Stimulated activated CD4-positive, alpha-beta T cell treated with anti-CD3 and anti-CD28 coated beads, Interleukin-4, amount 100 ng/mL, for 4 hours (primary cell): ENCODE data around the gene TRAPPC10.

ENCODE experiments used
- DNase-seq, 2 experiments: peaks; one replicate each; pipeline ENCODE4 v3.0.0-alpha.2; 2020

The TRAPPC10 gene

DNA sequence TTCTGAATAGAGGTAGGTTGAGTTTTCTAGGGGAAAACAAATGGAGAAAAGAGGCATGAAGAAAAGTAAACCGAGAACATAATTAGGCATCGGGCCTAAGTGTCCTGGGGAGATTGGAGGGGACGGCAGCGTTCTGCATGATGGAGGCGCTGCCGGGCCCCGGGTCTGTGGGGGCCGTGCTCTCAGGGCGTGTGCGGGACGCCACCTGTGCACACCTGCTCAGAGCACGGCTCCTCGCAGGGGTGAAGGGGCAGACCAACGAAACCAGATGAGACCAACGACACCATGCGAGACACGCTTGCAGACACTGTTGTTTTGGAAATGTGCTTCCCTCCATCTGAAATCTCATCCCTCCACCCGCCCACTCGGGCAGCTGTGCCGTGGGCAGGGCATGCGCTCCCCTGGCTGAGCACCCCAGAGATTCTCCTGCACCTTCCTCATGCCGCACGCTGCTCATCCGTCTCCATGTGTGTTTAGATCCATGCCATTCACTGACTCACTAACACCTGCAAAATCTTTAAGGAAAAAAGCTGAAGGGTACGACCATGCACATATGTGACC lies 28.2 kb upstream of the TRAPPC10 start:
- no peak for DNase-seq

GRCh38 chr21:43984905-43985689 lies 27.0 kb upstream of the TRAPPC10 start:
- DNase-seq = no peak

- DNase-seq = no peak
Observed at GRCh38 chr21:43985690-43986251, 26.3 kb upstream of the TRAPPC10 start.

DNA sequence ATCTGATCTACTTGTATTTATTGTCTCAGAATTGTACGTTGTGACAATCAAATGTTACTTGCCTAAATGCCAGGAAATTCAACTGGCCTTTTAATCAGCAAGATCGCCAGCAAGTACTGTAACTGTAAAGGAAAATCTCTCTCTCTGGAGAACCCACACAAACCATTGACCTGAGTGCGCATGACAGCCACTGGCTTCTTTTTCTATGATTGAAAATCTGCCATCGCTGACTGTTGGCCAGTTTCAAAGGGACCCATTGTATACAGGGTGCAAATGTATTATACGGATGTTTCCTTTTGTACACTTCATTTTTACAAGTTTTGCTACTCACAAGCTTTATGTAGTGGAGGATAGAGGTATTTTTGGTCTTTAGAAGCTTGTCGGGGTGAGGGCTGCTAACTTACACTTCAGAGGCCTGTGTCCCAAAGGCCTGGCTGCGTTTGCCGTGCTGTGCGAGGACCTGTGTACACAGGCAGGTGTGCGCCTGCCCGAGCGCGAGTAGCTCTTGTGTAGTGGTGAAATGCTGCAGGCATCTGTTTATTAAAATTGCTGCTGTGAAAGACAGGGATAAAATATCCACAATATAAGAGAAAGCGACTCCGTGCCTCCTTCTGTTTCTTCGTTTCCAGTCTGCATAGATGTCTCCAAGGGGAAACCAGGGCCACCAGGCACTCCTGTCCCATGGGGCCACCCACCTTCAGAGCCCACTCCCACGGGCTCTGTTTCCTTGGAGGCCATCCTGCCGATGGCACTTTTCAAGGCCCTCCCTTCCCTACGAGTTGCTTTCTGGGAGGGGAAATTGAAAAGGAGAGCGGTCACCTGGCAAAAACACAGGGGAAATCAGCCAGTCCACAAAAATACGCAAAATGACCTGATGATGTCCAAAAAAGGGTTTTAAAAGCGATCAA lies 25.3 kb upstream of the TRAPPC10 start:
- DNase-seq = no peak

DNA sequence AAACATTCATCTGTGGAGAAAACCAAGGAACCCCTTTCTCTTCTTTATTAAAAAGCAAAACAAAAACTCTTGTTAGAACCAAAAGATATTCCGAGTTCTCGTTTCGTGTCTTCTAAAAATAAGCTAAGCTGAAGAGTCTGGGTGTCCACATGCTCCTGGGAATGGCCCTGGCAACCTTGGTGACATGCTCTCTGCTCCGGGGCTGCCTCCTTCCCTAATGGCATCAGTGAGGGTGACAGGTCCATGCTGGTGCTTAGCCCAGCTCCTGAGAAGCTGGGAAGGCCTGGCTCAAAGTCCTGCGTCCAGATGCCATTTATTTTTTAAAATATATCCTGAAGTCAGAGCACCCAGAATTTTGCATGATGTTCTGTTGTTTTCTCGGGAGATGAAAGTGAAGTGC lies 24.6 kb upstream of the TRAPPC10 start:
- DNase-seq = no peak

DNA sequence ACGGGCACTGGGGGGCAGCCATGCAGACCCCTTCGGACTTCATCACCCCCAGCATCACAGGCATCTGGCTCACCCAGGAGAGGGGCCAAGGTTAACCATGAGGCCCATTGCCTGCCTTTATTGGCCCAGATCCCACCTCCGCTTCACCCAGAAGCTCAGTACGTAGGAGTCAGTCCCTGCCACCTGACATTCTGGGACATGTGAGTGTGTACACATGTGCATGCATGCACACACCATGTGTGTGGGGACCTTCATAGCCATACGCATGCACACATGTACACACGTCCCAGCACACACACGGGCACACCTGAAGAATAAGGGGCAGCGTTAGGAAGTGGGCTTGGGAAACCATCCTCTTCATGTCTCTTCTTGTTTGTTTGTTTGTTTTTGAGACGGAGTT lies 24.1 kb upstream of the TRAPPC10 start:
- DNase-seq = no peak

- DNase-seq = no peak
Observed at GRCh38 chr21:43988506-43989230, 23.4 kb upstream of the TRAPPC10 start.

DNA sequence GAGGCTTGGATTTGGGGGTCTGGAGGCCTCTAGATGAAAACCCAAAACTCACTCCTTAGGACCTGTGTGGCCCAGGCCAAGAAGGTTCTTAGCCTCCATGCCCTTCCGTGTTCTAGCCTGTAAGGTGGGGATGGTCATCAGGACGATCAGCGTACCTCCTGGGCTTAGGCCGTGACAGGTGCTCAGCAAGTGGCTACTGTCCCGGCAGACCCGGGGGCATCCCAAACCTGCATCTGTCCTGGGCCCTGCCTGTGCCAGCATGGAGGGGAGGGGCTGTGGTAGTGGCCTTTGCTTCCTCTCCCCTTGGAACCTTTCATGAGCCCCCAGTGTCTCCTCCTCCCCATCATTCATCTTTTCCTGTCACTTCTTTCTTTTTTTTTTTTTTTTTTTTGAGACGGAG lies 22.7 kb upstream of the TRAPPC10 start:
- DNase-seq = no peak

DNA sequence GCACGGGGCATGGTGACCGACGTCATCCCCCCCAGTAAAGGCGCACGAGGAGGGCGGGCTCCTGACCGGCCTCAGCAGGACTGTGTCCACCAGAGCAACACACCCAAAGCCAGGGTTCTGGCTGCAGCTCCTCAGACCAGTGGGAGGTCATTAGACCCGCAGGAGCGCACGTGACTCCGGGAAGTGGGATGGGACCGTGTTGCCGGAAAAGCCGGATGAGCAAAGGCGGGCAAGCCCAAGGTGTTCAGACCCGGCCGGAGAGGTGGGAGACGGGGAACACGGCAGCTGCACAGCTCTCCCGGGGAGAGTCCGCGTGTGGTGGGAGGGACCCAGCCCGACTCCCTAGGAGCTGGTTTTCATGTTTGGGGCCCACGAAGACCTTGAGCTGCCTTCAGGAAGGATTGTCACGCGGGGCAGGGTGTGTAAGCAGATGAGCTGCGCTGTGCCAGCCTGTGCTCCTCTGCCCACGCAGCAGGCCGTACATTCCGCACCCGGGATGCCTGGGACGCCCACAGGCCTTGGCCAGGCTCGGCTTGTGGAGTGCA lies 20.6 kb upstream of the TRAPPC10 start:
- DNase-seq = no peak

GRCh38 chr21:43992121-43992520 lies 20.0 kb upstream of the TRAPPC10 start:
- DNase-seq = no peak

- no peak for DNase-seq
Observed at GRCh38 chr21:43993420-43993934, 18.6 kb upstream of the TRAPPC10 start.

- no peak for DNase-seq
Observed at GRCh38 chr21:43994085-43994484, 18.0 kb upstream of the TRAPPC10 start.

DNA sequence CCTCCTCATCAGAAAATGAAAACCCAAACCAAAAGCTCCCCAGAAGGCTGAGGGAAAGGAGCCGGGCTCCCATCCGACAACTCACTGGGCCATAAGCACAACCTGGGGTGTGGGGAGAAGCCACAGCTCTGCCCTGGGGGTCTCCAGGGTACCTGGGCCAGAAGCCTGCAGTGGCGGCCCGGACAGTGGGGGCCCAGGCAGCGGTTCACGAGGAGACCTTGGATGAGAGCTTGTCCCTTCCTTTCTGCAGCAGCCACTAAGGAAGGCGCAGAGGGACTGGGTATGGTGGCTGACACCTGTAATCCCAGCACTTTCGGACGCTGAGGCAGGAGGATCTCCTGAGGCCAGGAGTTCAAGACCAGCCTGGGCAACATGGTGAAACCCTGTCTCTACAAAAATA lies 17.5 kb upstream of the TRAPPC10 start:
- DNase-seq = no peak

DNA sequence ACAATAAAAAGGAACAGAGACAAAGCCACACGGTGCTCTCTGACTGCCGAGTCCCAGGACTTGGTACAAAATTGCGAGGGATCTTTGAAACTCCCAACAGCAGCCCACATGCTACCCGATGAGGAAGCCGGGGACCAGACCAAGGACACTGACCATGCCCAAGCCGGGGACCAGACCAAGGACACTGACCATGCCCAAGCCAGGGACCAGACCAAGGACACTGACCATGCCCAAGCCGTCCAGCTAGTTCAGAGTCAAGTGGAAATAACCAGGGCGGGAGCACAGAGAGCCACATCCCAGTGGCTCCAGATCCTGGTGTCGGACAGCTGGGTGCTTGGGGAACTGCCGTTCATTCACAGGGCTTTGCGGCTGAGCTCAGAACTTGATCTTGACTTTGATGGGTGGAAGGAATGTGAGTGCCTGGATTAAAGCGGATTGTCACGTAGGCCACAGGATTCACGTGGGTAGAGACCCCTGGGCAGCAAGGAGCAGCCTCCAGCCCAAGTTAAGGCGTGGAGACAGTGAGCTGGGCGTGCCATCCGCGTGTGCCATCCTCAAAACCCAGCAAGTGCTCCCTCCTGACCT lies 16.5 kb upstream of the TRAPPC10 start:
- DNase-seq = no peak

DNA sequence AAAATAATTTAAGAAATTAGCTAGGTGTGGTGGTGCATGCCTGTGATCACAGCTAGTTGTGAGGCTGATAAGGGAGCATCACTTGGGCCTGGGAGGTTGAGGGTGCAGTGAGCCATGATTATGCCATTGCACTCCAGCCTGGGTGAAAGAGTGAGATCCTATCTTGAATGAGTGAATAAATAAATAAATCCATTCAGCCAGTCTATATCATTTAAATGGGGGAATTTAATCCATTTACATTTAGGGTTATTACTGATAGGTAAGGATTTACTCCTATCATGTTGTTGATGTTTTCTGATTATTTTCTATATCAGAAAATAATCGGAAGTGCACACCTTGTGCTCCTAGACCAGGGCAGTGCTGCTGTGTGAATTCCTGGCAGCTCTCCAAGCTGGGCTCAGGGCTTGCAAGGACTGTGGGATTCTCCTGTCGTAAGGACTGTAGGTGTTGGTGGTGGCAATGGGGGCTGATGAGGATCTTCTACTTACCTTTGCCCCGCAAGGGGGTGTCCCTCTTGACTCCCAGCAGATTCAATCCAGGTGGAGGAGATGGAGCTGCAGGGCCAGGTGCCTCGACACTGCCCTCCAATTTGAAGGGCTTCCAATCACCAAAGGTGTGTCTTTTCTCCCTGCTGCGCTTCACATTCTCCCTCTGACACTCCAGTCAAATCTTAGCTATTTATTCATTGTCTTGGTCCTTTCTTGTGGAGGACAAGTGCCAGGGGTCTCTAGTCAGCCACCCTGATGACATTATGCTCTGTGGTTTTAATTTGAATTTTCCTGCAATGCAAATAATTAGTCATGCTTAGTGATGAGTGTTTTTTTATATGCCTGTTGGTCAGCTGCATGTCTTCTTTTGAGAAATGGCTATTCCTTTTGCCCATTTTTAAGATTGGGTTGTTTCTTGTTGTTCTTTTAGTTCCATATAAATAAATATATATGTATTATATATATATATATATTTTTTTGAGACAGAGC lies 14.1 kb upstream of the TRAPPC10 start:
- DNase-seq = no peak

DNA sequence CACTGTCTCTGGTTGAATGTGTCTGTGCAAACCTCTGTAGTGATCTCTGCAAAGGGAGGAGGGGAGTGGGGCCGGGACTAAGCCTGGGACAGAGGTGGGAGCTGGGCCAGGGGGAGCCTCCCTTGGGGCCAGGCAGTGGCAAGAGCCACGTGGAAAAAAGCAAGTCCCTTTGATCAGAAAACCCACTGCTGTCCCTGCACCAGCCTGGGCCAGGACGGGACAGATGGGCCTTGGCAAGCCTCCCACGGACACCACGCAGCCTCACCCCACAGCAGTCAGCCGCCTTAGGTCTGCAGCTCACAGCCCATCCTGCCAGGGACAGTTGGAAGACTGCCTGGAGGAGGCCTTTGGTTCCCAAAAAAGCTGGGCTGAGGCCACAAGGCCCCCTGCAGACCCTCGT lies 11.7 kb upstream of the TRAPPC10 start:
- DNase-seq = no peak

DNA sequence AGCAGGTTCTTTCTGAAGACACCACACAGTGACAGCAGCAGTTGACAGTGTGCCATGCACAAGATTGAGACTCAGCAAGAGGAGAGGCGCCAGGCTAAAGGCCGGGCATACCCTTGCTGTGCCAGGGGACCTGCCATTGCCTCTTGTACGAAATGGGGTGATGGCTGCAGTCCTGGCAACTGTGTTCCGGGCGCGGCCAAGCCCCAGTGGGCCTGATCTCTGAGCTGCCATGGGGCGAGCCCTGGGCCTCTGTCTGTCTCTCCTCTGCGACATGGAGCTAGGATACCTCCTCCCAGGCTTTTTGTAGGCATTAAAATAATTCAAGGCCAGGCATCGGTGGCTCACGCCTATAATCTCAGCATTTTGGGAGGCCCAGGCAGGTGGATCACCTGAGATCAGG lies 9.6 kb upstream of the TRAPPC10 start:
- DNase-seq = no peak

- DNase-seq = no peak
Observed at GRCh38 chr21:44003307-44003966, 8.7 kb upstream of the TRAPPC10 start.

DNA sequence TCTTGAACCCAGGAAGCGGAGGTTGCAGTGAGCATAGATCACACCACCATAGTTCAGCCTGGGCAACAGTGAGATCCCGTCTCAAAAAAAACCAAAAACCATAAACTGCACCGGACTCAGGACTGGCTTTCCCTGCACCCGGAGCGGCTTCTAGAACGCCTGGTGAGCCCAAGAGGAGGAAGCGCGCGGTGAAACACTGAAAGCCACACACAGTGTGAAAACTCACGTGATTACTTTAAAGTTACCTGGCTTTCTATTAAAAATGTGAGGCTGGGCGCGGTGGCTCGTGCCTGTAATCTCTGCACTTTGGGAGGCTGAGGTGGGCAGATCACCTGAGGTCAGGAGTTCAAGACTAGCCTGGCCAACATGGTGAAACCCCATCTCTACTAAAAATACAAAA lies 7.0 kb upstream of the TRAPPC10 start:
- no peak for DNase-seq

- DNase-seq = no peak
Observed at GRCh38 chr21:44005593-44005992, 6.5 kb upstream of the TRAPPC10 start.
